Activated CD4-positive, alpha-beta T cell treated with anti-CD3 and anti-CD28 coated beads for 48 hours (primary cell): Measurements from ENCODE around the gene RCAN2.

Experiments used
- DNase-seq: peaks from one replicate; pipeline ENCODE4 v3.0.0-alpha.2; 2020

The RCAN2 gene

DNA sequence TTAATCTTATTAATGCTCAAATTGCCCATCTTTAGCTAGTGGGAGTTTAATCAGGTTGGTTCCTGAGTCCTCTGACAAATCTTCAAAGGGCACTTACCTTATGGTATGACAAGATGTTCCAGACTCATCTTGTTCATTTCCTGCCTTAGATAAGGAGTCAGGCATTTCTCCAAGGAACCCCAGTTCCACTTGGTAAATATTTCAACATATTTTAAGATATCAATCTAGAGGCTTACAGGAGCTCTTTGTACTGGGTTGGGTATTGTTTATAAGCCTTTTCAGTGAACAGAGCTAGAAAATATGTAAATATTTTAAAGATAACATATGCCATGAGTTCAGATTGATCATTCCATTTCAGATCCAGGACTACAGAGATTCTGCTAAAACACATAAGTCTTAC lies 159.8 kb downstream of the RCAN2 start:
- DNase-seq, result no peak

DNA sequence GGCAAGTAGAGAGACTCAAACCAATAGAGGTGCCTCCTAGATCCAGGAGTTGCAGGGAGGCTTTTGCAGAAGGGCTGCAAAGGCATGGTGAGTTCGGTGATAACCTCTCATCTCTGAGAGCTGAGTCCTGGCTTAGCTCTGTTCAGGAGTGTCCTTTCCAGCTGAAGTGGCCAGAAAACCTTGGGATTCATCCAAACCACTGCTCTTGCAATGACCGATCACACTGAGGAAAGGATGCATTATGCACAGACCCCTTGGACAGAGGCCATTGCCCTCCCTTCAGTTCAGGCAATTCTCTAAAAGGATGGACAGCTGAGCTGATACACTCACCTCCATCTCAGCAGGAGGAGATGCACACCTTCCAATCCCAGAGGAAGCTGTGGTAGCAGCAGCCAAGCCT lies 161.7 kb downstream of the RCAN2 start:
- no peak for DNase-seq

DNA sequence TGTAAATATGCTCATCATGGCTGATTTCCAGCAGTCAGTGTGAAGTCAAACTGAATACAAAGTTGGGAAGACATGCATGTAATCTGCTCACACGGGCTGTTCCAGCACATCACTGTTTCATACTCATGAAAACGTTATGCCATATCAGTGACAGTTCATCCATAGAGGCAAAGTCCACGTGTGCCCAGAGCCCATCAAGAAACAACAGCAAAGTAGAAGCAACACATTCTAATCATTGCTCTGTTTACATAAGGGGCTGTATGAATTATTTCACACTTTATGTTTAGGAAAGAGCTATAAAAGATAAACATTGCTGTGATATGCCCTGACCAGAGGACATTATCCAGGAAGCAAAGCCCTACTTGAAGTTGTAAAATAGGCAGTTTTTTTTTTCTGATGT lies 163.5 kb downstream of the RCAN2 start:
- DNase-seq, result no peak

- DNase-seq, result no peak
Measured at GRCh38 chr6:46325561-46326530, 165.4 kb downstream of the RCAN2 start.

DNA sequence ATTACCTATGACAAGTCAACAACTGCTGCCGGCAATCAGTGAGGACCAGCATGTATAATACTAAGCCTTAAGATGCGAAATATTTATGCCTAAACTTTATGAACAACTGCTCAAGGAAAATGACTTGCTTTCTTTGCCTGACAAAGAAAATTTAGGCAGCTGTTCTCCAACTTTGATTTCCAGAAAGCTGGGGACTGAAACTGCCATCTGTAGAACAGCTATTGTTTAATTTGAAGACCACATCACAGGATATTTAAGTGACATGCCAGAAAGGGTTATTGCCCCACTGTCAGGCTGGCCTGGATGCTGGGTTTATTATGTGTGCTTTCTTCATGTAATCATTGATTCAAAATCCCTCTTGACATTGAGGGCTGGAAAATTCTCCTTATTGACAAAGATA lies 166.5 kb downstream of the RCAN2 start:
- no peak for DNase-seq

- no peak for DNase-seq
Measured at GRCh38 chr6:46323966-46324622, 167.2 kb downstream of the RCAN2 start.

- DNase-seq, result peak; percentile 7
Measured at GRCh38 chr6:46323312-46323965, 167.8 kb downstream of the RCAN2 start.

- no peak for DNase-seq
Measured at GRCh38 chr6:46320505-46320904, 170.7 kb downstream of the RCAN2 start.

DNA sequence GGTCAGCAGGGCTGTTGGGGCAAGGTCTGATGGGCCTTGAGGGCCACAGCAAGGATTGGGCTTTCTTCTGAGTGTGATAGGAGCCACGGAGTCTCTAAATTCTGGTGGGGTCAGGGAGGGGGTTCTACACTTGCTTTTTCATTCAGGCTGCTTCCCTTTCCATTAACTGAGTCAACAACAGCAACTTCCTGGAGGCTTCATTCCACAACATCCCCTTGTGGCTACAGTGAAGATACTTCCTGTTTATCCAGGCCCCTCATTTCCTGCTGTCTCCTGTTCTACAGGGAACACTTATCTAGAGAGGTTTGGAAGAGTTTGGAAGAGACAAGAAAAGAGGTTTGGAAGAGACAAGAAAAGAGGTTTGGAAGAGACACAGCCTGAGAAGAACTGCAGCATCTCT lies 175.7 kb downstream of the RCAN2 start:
- no peak for DNase-seq

DNA sequence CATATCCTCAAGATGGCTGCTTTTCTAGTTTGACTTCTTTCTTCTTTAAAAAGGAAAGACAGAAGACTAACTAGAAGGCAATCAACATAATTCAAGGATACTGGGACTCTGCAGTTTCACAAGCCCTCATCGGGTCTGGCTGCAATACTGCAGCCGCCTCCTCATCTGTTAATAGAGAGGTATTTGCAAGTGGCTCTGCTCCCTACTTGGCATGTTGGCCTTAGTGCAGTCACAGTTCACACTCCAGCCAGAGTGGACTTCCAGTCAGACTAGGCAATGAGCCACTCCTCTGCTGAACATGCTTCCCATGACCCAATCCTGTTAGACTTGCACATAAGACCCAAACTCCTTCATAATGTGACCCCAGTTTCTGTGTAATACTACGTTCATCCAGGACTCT lies 178.6 kb downstream of the RCAN2 start:
- no peak for DNase-seq

DNA sequence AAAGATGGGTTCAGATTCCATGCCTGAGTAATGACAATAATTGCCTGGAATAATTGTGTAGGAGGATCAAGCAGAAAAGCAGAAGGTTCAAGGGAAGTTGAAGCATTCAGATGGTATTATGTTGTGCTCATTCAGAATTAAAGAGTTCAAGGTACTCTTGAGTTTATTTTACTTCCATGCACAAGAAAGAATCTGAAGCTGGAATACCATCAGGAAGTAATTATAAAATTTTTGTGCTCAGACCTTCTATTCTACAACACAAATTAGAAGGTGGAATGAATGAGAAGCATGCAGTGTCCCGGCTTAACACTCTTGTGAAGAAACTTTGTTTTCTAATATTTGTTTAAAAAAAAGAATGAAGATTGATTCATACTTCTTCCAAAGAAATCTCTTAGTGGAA lies 181.1 kb downstream of the RCAN2 start:
- DNase-seq, result no peak

DNA sequence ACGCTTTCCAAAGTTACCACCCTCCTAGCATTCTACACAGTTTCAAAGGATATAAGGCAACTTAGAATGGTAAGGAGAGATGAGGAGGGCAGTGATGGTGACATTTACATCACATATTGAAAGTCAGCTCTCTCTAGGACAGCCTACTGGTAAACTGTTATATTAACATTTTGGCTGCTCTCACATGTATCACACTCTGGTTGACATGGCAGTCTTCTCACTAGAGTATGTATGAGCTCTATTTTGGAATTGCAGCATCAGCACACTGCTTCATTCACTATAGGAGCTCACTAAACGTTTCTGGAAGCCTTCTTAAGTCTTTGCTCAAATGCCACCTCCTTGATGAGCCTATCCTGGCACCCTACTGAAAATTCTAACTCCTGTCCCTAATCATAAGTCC lies 184.8 kb downstream of the RCAN2 start:
- no peak for DNase-seq

- no peak for DNase-seq
Measured at GRCh38 chr6:46305833-46306232, 185.4 kb downstream of the RCAN2 start.

DNA sequence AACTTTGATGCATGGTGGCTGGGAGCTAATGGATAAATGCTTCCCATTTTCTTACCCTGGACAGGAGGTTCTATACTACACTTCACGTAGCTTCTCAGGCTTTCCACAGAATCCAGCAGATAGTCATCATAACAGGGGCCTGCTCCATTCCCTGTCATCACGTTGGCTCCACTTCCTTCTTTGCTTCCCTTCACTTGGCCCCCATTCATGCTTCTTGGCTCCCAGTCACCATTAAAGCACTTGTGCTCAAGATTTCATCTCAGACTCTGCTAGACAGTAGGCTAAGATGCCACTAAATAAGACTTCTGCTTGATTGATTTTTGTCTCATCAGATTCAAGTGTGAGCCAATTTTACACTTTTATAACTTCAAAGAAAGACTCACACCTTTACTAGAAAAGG lies 186.0 kb downstream of the RCAN2 start:
- no peak for DNase-seq

DNA sequence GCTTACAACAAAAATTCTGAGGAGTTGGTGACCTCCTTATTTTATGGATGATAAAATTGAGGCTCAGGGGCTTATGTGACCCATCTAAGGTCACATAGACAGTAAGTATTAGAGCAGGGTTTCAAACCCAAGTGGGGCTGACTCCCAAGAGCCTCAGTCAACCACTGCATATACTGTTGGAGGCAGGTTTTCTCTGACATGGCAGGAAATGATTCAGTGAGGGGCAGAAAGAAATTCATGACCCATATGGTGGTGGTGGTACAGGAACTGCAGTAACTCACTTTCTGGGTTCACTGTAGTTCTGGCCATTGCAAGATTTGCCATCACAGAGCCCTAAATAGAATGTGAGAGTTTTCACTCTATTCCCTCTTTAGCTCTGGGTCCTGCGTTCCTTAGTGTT lies 188.4 kb downstream of the RCAN2 start:
- no peak for DNase-seq

- DNase-seq, result no peak
Measured at GRCh38 chr6:46302176-46302575, 189.1 kb downstream of the RCAN2 start.

GRCh38 chr6:46299253-46299652 lies 192.0 kb downstream of the RCAN2 start:
- DNase-seq, result no peak

GRCh38 chr6:46296586-46296985 lies 194.7 kb downstream of the RCAN2 start:
- no peak for DNase-seq

GRCh38 chr6:46293641-46294316 lies 197.5 kb downstream of the RCAN2 start:
- no peak for DNase-seq

DNA sequence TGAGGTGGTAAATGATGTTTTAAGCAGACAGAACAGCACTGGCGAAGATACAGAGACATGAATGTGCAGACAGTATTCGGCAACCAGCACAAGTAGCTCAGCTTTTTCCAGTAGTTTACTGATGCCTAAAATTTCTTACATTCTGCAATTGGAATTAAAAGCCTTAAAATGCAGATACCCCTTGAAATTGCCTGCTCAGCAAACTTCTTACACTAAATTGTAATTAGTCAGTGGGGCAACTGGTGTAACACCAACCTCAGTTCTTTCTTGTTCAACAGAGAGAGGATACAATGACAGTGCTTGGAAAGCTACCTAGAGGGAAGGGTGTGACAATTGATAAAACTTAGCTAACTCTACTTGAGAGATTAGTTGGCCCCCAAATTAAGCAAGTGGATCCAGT lies 199.4 kb downstream of the RCAN2 start:
- no peak for DNase-seq

DNA sequence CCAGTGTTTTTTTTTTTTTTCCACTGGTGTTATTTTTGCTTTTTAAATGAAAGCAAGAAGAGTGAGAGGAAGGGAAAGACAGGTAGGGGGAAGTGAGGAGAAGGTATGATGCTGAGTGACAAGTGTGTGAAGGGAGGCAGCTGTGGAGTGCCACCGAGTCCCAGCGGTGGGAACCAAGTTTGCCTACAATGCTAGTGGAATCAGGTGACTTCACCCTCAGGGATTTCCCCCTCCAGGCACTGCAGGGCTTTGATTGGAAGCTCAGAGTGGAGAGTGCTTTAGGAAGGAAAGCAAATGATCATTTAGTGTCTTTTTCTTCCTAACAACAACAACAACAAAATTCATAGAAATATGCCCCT lies 200.0 kb downstream of the RCAN2 start:
- DNase-seq, result no peak

DNA sequence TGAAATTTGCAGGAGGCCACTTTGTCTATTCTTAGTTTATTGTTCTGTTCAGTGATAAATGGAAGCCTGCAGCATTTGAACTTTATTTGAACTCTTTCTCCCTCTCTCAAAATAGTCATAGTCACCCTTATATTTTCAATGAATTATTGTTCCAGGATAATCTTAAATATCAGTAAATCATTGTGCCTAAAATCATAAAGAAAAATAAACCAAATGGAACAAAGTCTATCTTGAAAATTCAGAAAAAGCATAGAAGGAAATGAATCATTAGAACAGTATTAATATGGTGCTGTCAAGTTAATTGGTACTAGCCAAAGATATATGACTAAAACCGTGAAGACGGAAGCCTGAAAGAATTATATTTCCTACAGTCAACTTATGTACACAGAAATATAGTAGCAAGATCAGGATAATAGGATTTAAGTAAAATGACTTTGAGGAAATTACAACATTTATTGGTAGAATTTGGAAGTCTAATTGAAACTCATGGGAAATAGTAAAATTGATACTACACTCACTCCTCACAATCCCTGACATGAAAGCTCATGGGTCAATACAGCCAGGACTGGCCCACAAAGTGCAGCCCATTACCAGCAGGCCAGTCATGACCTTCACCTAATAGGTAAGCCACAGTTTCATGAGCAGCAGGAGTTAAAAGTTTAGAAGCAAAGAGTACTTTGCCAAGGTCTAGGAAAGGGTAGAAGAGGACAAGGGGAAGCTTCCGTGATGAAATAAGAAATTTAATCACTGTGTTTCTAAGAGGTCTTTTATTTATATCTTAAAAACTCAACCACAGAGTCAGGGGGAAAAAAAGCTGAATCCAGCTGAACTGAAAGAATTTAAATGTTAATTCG lies 200.6 kb downstream of the RCAN2 start:
- DNase-seq, result no peak
